GM21367 (cell line): ENCODE measurements around the gene GRHL1.

ENCODE experiments used
- ATAC-seq: cut with Tn5 transposase; IDR thresholded peaks from one replicate; pipeline ENCODE4 v1.9.1; 2021; ENCODE audit not compliant: unreplicated experiment

The GRHL1 gene

DNA sequence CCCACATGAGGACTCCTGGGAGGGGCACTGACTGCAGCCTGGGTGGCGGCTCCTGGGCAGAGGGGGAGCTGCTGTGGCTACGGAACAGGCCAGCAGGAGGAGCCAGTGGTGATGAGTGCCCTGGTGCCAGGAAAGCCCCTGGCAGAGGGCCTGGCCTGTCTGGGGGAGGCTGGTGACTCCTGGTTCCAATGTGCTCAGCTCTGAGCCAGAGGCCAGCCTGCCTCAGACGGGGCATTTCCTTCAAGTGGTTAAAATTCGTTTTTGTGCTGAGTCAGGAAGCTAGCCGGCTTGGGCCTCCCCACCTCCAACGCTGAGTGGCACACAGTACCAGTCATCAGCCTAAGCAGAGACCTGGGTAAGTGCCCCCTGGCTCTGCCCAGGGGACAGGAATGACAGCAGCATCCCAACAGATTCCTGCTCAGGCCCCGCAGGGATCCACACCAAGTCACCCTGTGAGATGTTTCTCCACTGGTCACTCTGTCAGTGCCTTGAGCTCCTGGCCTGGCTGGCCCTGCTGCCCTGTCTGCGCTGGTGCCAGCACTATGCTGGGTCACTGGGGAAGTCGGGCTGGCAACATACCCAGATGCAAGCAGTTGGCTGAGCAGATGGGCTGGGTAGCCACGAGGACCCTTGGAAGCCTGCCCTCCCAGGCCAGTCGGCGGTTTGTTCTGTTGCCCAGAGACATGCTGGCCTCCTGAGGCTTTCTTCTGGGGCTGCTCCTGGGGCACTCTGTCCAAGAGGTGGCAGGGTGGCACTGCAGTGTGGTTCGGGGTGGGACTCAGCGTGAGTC lies 84.8 kb downstream of the GRHL1 start:
- no peak for ATAC-seq

DNA sequence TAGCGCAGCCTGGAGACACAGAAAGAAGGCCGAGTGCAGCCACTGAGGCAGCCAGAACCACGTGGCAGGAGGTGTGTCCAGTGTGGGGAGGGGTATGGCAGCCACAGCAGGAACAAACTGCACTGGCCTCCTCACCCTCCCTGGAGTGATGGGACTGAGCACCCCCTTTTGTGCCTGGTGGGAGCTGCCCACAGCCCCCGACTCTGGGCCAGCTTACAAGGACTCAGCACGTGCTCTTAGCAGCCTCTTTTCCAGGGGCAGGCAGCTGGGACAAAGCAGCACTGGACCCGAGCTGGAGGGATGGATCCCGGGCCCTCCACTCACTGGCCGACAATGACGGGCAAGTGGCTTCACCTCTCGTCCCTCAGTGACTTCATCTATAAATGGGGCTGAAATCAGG lies 86.6 kb downstream of the GRHL1 start:
- ATAC-seq, result no peak

DNA sequence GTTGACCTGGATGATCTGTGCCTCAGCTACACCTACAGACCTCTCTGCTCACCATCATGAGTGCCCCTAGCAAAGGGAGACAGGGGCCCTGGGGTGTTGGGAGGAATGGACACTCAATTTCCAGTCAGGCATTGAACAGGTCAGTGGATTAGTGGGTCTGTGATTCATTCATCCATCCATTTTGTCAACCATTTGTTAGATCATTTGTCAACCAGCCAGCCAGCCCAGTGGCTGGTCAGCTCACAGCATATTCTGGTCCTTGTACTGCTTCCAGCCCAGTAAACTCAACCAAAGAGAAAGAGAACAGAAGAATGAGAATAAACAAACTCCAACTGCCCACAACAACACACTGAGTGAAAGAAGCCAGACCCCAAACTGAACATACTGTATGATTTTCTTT lies 87.2 kb downstream of the GRHL1 start:
- ATAC-seq, result no peak

DNA sequence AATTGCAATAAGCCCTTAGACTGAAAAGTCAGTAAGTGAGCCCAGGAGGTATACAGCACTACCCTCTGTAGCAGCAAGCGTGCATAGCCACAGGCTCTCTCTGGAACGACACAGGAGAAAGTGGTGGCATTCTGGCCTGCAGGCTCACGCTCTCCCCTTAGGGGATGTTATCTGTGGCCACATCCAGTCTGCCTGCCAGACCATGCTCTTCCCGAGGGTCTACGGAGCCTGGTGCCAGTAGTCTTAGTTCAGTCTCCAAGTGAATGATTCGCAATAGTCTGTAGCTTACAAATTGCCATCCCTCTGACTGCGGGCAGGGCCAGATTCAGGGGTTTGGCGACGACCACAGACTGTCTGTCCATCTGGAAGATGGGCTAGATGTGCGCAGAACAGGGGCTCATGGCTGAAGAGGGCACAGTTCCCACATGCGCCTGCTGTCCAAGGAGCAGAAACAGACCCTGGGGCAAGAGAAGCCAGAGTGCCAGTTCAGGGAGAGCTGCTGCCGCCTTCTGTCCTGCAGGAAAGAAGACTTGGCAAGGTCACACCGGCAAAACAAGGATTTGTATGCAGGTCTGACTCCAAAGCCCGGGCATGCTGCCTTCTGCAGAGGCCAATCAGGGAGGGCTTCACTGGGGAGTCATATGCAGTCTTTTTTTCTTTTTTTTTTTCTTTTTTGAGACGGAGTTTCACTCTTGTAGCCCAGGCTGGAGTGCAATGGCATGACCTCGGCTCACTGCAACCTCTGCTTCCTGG lies 88.3 kb downstream of the GRHL1 start:
- ATAC-seq, result no peak

DNA sequence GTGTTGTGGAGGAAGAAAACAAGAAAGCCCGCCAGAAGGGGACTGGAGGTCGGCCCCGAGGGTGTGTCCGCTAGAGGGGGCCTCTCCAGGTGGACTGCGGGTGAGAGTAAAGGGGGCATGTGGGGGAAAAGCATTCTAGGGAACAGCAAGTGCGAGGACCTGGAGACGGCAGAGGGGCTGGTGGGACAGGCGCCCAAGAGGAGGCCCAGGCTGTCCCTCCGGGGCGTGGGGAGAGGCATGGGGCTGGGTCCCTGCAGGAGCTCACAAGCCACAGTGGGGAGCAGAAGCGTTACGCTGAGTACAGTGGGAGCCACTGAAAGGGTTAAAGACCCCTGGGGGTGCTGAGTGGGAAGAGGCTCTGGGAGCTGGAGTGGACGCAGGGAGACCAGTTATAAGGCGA lies 90.2 kb downstream of the GRHL1 start:
- no peak for ATAC-seq

DNA sequence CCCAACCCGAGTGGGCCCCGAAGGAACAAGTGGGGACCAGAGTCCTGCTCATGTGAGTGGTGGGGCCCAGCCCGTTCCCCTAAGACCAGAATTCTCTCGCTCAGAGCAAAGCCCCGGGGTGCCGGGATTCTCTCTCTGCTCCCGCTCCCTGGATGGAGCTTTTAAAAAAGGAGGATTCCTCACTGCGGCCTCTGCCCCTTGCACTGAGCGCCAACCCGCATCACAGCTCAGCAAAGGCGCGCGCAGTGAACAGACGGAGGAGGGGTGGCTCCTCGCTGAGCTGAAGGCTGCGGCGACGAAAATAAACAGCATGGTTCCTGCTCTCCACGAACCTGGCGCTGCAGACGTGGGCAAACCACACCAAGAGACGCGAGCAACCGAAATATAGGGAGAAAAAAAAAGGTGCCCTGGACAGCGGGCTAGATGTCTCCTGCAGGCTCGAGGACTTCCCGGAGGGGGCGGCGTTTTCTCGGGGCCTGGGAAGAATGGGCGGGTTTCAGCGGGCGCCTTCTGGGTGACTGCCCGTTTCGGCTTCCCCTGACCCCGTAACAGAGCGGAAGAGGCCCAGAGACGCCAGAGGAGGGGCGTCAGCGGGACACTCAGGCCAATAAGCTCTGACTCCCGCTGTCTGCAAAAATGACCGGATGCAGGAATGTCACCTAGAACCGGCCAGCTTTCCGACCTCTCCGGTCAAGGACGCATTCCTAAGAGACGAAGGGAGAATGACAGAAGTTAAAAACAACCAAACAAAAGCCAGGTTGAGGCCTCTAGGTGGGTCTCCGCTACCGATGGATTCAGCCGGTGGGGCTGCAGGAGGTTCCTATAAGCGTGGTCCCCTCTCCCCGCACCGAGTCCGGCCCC lies 91.0 kb downstream of the GRHL1 start:
- ATAC-seq, result no peak

DNA sequence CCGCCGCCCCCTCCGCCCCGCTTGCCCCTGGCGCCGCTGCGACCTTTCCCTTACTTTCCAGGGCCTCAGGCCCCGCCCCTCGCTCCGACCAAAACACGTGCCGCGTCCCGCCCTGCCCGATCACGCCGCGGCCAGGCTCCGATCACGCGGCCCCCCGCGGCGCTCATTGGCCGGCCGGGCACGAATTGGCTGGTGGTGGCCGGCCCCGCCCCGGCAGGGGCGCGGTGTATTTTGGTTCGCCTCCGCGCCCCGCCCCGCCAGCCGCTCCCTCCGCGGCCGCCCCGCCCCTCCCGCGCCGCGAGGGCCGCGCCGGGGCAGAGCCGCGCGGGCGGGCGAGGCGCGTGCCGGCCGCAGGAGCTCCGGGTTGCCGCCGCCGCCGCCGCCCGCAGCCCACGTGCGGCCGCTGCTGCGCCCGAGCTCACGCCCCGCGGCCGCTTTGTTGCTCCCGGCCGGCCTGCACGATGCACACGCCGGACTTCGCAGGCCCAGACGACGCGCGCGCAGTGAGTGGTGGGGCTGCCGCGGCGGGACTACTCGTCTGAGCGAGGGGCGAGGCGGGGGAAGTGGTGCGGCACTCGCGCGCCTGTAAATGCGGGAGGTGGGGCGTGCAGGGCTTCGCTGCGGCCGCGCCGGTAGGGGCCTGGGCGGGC lies 91.9 kb downstream of the GRHL1 start, which contains the start of gene KLF11:
KLF11 (plus strand) TSS at position 295 of the 650 bp plus-strand sequence; CDS start at position 462, 167 bp downstream.
- ATAC-seq, result peak; percentile 38

DNA sequence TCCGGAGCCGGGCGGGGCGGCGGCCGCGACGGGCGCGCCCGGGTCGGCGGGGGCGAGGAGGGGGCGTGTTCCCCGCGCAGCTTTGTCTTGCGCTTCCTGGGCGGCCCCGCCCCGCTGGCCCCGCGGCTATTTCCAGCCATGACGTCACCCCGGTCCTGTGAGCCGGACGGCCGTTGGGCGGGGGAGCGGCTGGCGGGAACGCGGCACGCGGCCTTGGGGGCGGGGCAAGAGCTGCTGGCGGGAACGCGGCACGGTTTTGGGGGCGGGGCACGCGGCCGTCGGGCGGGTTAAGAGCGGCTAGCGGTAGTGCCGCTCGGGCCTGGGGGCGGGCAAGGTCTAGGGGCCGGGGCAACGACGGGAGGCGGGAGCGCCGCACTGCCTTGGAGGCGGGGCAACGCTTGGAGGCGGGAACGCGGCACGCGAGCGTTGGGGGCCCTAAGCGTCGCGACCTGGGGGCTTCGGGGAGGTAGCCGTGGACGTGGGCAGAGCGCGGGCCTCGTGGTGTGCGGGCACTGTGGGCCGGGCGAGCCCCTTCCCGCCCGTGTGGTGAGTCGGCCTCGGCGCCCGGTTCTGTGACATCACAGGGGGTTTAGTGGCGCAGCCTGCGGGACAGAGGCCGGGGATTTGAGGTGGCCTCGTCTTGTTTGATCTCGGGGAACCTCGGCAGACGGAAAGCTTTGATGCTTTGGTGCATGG lies 92.6 kb downstream of the GRHL1 start:
- ATAC-seq, result peak; percentile 48

DNA sequence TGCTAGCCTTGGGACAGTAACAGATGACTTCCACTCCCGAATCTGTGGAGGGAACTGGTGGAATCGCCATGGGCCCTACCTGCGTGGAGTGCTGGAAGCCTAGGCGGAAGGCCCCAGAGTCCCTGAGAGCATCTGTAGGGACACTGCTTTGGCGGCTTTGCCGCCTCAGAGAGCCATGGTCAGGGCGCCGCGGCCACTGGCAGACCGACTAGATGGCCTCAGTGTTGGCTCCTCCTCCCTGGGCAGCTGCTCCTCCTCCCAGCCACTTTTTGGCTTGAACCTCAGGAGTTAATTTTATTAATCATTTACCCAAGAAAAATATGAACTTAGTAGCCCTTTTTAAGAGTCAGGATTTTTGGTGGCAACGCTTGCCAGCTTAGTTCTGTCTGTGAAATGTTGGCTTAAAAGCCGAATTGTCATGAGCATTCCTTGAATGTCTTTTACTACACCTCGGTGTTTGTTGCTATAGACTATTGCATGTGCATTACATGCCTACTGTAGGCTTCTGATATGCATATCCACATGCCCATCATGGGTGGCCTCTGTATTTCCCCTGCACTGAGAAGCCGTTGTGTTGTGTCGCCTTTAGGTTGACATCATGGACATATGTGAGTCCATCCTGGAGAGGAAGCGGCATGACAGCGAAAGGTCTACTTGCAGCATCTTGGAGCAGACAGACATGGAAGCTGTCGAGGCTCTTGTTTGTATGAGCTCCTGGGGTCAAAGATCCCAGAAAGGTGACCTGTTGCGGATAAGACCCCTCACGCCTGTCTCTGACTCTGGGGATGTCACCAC lies 94.3 kb downstream of the GRHL1 start:
- no peak for ATAC-seq

DNA sequence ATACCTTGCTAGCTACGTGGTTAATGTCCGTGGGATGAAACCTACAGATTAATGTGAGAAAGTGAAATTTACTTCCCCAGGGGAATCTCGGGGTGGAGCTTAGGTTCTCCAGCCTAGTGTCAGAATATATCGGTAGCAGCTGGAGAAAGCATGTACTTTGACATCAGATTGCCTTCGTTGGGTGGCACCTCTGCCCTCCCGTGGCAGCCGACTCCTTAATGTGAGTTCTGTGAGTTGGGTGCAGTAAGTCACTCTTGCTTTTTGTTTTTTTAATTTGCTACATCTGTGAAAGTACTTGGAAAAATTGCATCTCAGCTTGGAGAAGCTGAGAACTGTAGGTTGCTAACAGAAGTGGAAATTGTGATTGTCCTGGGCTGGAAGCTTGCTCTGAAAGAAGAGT lies 95.4 kb downstream of the GRHL1 start:
- ATAC-seq, result no peak

DNA sequence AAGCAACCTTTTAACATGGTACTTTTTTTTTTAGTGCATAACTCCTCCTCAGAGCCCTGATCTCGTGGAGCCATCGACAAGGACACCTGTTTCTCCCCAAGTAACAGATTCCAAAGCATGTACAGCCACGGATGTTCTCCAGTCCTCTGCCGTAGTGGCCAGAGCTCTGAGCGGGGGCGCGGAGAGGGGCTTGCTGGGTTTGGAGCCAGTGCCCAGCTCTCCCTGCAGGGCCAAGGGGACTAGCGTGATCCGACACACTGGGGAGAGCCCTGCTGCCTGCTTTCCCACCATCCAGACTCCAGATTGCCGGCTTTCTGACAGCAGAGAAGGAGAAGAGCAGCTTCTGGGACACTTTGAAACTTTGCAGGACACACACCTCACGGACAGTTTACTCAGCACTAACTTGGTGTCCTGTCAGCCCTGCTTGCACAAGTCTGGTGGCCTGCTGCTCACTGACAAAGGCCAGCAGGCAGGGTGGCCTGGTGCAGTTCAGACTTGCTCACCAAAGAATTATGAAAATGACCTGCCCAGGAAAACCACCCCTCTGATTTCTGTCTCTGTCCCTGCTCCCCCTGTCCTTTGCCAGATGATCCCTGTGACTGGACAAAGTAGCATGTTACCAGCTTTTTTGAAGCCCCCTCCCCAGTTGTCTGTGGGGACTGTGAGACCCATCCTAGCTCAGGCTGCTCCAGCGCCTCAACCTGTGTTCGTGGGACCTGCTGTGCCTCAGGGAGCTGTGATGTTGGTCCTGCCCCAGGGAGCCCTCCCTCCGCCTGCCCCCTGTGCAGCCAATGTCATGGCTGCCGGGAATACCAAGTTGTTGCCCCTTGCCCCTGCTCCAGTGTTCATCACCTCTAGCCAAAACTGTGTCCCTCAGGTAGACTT lies 96.4 kb downstream of the GRHL1 start:
- ATAC-seq, result no peak

DNA sequence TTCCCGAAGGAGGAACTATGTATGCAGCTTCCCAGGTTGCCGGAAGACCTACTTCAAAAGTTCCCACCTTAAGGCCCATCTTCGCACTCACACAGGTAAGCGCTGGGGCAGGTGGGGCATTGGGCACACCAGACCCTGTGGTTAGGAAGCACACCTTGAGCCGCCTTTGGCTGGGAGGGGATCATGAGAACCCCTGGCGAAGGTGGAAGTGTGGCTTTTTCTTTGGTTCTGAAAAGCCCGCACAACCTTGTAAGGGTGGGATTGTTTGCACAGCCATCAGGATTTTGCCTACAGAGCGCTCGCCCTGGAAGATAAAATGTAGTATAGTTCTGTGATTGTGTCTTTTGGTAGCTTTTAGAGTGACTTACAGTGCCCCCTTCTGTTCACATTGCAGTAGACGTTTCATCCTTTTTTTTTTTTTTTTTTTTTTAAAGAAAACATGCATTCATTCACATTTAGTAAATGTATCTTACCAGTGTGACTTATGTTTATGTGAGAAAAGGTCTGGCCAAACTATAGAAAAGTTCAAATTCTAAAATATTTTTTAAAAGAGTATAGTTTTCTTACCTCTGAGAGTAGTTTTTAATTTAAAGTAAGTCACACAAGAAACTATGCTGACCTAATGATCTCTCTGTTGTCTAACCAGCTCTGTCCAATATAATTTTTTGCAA lies 97.1 kb downstream of the GRHL1 start:
- no peak for ATAC-seq
